KBM-7 (cell line): ENCODE data around the gene EHBP1L1.
A peak's percentile ranks its signal among the peaks of the same experiment; 100 is the strongest.

Experiments used
- DNase-seq: peaks from one replicate; pipeline ENCODE4 v3.0.0-alpha.2; 2015
- in situ Hi-C: fragments of 300-500 bp; cut with MboI; formaldehyde crosslinking; loops from 2 replicates; pipeline ENCODE4 v1.14.3; 2020; ENCODE audit warnings: low sequenced_read_pairs, low pct_unique_long_range_greater_than_20kb, mixed read lengths

The EHBP1L1 gene

DNA sequence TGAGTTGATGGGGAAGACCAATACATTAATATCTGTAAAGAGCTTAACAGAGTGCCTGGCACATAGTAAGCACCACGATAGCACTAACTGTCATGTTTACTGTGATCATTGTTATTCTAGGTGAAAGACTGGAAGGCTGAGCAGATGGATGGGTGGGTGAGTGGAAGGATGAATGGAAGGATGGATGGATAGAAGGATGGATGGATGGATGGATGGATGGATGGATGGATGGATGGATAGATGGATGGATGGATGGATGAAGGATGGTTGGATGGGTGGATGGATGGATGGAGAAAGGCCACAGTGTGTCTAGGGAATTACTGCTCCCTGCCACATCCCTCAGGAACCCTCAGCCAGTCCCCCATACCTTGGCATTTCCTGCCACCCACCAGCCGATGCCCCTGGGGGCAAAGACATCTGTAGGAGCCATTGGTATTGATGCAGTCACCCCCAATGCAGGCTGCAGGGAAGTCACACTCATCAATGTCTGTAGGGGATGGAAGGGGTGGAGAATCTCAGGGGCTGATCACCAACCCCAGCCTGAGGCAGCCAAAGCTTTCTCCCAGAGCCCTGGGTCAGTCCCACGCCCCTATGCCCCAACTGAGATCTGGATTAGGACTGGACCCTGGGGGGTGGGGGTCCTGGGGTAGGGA, 33.0 kb upstream of the EHBP1L1 start:
- no peak for DNase-seq
- in situ Hi-C loops, result no loop called here

DNA sequence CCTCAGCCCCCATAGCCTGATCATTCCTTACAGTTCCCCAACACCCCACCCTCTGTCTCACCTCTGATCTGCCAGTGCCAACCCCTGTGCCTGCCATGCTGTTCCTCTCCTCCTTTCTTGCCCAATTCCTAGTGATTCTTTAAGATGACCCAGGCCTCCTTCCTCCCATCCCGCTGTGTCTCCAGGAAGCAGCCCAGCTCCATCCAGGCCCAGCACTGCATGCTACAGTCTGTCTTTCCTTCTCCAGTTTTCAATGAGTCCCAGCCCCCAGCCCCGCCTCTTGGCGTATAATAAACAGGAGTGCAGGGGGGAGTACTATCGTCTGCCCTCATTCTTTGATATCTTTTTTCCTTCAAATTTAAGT, 30.0 kb upstream of the EHBP1L1 start:
- DNase-seq, result no peak
- in situ Hi-C loops, result no loop called here

DNA sequence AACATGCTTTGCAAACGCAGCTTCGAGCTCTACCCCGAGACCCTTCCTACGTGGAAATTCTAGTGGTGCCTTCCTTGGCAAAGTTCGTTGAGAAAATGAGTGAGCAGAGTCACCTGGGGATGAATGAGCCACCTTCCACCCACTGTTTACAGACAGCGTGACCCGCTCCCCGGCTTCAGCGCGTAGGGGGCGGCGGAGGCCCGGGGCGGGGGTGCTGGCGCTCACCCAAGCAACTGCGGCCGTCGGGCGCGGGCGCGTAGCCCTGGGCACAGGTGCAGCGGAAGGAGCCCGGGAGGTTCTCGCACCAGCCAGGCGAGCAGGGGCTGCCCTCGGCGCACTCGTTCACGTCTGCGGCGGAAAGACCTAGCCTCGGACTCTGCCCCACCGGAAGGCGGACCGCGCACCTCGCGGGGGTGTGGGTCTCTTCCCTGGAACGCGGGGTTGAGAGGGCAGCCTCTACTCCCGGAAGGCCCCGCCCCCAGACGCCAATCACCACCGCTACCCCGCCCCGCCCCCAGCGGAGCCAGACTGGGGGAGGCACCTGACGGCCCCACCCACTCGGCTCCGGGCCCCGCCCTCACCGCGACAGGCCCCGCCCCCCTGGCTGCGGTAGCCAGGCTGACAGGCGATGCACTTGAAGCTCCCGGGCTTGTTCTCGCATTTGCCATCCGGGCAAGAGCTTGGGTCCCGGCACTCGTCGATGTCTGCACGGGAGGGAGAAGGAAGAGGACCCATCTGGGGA, 29.5 kb upstream of the EHBP1L1 start:
- in situ Hi-C loops, result no loop called here
- no peak for DNase-seq

DNA sequence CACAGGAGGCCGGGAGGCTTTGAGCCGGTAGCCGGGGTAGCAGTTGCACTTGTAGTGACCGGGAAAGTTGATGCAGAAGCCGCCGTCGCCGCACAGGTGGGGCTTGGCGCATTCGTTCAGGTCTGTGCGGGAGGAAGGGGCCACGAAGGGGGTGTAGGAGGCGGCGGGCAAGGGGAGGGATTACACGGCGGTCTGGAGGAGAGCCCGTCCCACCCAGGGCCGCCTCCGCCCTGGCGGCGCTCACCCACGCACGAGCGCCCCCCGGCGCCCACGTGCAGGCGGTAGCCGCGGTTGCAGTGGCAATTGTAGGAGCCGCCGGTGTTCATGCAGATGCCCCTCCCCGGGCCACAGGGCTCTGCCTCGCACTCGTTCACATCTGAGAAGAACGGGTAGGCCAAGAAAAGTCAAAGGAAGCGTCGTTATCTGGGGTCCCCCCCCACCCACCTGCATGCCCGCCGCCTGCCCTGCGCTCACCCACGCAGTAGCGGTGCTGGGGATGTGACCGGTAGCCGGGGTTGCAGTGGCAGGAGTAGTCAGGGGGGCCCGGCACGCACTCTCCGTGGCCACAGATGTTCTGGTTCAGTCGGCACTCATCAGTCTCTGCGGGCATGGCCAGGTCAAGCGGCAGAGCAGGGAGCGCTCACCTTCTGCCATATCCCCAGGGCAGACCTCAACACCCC, 28.3 kb upstream of the EHBP1L1 start:
- DNase-seq, result no peak
- in situ Hi-C loops, result no loop called here

DNA sequence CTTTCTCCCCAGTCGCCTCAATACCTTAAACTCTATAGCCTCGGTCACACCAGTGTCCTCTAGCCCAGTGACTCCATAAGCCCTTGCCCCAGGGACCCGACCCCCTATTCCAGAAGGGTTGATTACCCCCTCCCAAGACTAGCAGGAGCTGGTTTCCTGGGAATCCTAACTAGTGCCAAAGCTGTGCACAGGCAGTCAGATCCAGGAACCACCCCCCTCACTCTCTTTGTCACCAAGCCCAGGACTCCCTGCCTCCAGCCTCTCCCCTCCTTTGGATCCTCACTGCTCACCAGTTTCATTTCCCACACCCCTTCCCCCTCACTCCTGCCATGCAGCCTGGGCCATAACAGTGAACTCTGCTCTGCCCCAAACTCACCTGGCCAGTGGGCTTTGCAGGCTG, 27.5 kb upstream of the EHBP1L1 start:
- DNase-seq, result no peak
- in situ Hi-C loops, result no loop called here

DNA sequence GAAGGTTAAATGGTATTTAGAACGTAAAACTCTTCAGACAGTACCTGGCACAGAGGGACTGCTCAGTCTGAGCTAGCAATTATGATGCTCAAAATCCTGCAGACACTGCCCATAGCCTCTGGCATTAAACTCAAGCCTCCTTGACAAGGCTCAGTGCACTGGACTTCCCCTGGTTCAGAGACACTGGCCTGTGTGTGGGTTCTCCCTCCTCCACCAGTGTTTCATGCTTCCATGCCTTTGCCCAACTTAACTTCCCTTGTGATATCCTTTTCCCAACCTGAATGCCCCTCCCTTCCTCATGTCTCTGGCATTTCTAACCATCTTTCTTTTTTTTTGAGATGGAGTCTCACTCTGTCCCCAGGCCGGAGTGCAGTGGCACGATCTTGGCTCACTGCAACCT, 26.8 kb upstream of the EHBP1L1 start:
- DNase-seq, result no peak
- in situ Hi-C loops, result no loop called here

DNA sequence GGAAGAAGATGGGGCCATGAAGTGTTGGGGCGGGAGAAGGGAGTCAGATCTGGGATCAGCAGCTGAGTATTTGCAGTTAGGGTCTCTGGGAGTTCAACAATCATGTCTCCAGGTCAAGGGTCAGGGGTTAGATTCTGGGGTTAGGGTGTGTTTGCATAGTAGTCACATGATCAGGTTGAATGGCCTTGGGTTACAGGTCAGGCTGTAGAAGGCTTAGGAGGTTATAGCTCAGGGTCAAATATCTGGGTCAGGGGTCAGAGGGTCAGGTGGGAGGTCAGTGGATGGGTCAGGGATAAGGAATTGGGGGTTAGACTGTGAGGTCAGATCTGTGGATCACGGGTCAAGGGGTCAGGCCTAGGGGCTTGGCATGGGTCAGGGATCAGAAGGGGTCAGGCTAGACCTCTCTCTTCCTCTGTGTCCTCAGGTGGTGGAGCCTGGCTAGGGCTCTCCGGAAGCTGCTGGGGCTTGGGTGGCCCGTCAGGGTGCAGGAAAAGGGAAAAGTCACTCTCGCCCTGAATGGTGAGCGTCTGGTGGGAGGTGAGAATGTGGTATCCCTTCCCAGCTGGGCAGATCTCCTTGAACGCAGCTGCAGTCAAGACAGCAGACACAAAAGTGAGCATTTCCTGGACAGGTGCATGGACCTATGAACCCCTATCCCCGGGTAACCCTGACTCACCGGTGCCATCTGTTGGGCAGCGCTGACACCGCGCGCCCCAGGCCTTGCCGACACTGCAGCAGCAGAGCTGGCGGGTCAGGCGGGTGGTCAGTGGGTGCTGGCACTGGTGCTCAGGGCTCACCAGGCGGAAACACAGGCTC, 24.1 kb upstream of the EHBP1L1 start:
- in situ Hi-C loops, result no loop called here
- peak; percentile 61 for DNase-seq

DNA sequence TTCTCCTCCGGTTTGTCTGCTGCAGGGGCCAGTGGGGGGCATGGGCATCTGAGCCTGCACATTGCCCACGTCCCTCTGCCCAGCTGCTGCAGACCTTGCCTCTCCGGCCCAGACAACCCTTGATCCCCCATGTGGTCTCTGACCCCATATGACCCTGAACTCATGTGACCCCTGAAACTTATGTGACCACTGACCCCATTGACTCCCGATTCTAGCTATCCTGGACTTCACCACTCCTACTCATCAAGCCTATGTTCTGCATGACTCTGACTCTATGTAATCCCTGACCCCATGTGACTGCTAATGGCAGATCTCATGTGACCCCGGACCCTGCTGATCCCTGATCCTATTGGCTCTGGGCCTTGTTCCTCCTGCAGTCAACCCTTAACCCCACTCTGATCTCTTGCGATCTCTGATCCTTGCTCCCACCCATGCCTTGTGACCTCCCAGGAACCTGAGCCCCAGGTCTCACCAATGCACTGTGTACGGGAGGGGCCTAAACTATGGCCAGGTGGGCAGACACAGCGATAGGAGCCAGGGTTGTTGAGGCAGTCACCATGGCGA, 23.4 kb upstream of the EHBP1L1 start:
- no peak for DNase-seq
- in situ Hi-C loops, result no loop called here

DNA sequence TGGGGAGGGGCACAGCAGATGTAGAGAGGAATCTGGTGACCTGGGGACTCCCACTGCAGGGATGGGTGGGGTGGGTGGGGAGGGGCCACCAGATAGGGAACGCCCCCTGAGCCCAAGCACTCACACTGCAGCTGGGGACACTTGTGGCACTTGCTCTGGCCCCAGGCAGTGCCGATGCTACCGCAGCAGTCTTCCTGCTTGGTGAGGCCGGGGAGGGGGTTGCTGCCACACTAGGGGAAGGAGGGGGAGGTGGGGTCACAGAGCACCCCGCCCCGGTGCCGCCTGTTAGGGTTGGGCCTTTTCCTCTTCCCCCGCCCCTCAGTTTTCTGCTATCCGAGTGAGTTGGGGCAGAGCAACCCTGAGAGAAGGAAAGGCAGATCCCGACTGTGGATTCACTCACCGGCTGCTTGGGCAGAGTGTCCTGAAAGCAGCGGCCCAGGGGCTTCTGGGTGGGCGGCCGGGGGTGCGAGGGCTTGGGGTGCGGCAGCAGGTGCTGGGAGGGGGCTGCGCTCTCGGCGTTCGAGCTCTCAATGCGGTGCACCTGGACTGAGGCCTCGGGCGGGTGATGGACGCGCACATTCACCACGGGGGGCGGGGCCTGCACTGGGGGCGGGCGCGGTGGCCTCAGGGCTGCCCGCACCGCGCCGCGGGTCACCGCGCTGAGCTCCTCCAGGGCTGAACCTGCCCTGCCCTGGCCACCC, 22.4 kb upstream of the EHBP1L1 start:
- DNase-seq, result no peak

DNA sequence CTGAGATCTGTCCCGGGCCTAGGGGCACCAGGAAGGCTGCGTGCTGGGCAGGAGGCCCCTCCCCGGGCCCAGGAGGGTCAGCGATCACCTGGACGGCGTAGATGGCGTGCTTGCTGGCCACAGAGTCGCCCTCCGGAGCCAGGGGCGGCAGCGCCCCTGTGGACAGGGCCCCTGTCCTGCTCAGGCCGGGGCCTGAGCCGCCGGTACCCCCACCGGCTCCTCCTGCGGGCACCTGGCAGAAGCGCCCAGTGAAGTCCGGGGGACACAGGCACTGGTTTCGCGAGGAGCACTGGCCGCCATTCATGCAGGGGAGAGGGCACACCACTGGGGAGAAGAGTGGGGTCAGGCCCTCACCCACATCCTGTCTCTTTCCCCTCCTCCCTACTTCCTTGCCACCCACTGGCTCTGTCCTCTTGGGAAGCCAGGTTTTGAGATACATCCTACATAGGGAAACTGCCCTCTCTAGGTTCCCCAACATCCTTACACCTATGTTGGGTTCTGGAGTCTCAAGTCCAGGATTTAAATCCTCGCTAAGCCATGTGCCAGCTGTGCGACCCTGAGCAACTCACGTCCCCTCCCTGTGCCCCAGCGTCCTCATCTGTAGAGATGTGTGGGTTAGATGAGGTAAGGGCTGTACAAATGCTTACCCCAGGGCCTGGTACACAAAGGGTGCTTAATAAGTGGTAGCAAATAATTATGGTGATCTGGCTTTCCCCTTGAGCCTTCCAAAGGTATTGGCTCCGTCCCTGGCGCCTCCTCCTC, 21.6 kb upstream of the EHBP1L1 start:
- DNase-seq, result no peak
- in situ Hi-C loops, result no loop called here

More for the DNA sequence above, 22.4 kb upstream of the EHBP1L1 start:
- in situ Hi-C loops, result no loop called here

DNA sequence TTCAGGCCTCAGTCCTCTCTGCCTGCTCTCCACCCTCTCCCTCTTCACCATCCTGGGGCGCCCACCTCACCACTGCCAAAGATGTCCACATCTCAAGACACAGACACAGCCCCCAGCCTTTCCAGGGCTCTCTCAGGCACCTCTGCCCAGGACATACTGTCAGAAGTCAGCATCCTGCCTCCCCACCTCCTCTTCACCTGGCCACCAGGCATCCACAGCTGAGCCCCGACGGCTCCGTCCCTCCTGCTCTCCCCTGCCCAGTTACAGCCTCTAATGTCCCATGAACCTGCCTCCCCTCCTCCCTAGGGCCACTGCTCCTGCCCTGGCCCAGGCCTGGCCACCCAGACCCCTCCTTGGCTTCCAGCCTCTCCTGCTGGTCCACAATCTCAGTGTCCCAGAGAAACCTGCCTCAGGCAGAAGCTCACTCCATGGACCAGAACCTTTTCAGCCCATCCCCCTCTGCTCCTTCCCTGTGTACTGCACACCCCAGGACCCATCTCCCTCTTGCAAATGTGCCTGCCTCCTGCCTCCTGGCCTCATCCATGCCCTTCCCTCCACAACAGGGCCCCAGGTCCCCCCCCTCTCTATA, 20.9 kb upstream of the EHBP1L1 start:
- in situ Hi-C loops, result no loop called here
- no peak for DNase-seq

DNA sequence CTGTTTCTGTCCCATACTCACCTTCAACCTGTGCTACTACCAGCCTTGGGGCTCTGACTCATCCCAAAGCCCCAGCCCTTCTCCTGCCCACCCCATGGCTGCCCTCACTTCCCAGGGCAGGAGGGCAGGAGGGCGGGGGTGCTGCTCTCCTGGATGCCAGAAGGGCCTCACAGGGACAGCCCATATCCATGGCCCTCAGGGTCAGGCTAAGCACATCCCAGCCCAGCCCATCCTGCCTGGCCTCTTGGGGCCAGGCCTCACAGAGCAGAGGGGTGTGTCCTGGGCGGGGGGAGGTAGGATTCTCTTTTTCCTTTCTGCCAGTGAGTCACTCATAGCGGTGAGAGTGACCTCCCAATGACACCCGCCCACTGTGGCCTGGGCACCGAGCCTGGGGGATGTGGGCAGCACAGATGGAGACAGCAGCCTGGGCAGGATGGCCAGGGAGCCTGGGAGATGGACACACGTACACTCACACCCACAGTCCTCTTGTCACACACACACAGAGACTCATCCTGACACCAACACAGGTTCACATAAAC, 20.1 kb upstream of the EHBP1L1 start:
- in situ Hi-C loops, result no loop called here
- no peak for DNase-seq

DNA sequence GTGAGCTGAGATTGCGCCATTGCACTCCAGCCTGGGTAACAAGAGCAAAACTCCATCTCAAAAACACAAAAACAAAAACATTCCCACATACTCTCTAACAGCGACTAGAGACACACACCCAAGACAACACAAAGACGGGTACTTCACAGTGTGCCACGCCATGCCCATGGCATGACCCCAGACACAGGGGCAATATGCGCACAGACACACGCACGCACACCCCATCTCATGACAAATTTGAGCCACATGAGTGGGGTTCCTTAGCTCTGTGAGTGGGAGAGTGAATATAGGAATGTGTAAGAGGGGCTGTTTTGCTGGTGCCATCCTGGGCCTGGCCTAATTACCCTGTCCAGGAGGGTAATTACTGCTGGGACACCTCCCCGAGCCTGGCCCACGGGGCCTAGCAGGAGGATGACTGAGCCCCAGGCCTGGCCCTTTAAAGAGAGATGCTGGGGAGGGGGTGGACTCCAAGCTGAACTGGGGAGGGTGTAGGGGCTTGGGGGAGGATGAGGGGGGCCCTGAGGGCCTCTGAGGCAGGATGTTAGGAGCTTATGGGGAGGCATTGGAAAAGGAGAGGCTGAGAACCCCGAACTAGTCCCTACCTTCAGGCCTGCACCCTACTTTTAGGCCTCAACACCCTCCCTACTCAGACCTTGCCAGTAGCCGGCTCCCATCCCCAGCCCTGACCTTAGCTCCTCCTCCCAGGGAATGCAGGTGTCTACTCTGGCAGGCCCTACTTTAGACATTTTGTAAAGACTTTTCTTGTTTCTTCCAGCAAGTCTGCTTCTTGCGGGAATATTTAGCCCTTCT, 19.2 kb upstream of the EHBP1L1 start:
- no peak for DNase-seq
- in situ Hi-C loops, result no loop called here

DNA sequence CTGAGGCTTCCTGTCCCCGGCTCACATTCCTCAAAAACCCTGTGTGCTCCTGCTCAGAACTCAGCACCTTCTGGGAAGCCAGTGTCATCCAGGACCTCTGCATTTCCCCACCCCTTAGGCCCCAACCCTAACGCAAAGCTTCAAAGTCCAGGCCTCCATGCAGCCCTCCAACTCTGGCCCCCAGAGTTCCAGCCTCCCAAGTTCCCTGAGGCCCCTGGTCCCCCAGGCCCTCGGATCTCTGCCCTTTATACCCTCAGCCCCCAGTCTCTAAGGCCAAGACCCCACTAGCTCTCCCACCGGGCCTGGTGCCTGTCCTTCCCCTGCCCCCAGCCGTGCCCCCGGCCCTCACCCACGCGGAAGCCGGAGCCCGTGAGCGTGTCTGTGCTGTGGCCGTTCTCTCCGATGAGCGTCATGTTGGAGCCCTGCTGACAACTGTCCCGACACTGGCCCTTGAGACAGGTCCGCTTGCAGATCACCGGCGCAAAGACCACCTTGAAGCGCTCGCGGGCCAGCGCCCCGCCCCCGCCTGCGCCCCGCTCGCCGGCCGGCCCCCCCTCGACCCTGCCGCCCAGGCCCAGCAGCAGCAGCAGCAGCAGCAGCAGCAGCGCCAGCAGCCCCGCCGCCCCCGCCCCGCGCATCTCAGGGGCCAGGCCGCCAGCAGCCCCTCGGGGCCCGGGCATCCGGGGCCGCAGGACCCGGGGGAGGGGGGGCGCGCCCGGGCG, 18.4 kb upstream of the EHBP1L1 start:
- in situ Hi-C loops, result no loop called here
- DNase-seq, result no peak

DNA sequence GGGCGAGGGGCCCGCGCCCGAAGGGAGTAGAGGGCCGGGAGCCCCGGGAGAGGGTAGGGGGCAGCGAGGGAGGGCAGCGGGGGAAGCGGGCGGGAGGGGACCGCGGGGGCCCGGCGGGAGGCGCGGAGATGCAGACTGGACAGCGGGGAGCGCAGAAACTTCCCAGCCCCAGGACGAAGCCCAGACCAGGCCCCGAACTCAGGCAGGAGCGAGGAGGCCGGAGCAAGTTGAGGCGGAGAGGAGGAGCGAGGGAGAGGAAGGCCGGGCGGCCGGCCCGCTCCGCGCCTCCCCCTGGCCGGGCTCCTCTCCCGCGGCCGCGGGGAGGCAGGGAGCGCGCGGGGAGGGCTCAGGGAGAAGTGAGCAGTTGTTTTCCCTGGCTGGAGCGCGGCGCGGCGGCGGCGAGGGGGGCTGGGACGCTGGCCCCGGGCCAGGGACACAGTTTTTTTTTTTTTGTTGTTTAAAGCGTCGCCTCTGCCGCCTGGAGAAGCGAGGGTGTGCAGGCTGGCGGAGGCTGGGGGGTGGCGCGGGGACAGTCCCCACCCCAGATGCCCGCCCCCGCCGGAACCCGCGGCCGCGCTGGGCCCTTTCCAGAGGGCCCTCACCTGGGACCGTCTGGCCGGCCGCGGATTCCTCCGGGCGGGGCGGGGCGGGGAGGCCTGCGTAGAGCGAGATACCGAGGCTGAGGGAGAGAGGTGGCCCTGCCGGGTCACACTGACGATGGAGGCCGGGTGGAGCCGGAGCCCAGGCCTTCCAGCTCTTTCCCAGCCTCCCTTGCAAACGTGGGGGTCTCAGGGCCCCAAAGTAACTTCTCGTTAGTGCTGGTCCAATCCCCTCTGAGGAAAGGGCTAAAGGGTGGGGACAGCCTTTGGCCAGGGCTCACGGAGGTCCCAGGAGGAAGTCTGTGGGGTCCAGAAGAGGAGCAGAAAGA, 17.6 kb upstream of the EHBP1L1 start, which contains the start of gene LTBP3:
LTBP3 (minus strand) TSS at position 358 of the 928 bp plus-strand sequence. CDS start 400 bp downstream, outside the sequence.
- in situ Hi-C loops, result no loop called here
- DNase-seq, result peak; percentile 83
